Endothelial cell of umbilical vein (primary cell): ENCODE results near the gene LRIG1. TPM values are rescaled to one million over a fixed set of nuclear protein-coding genes. Genes with fewer than 3 reads are reported as not detected.

Source experiments
- BruUV-seq: library from RNA; stranded (reverse); fragments of 400-500 nt; replicated peaks from 2 replicates; lab custom pipeline; 2021; lab: Mats Ljungman, UMichigan
- CTCF ChIA-PET: fragments of 300-600, 350-600 bp; sonication (Branson Sonifier 250); formaldehyde crosslinking; loops from one replicate; lab custom pipeline; 2021; ENCODE audit warnings: antibody characterized with exemption, inconsistent platforms; lab: Charles Lee
- POLR2A ChIA-PET: fragments of 300-600, 350-600 bp; sonication (Branson Sonifier 250); formaldehyde crosslinking; loops from one replicate; lab custom pipeline; 2021; ENCODE audit warnings: antibody characterized with exemption, inconsistent platforms; lab: Charles Lee
- DNase-seq: peaks from one replicate; pipeline ENCODE4 v3.0.0-alpha.2; 2011; ENCODE audit warnings: low read depth, low spot score
- FAIRE-seq: peaks from 2 replicates; lab custom pipeline; 2011; peaks lifted over from hg19 to GRCh38; lab: Jason Lieb, UNC
- H2AFZ ChIP-seq: 2 replicates; pipeline ENCODE4 v1.6.0; 2012; ENCODE audit warnings: low read depth, low read length, control low read depth, inconsistent platforms
- H3K27ac ChIP-seq: 2 replicates; pipeline ENCODE4 v1.5.1; 2011; ENCODE audit warnings: low read depth, mild to moderate bottlenecking, control low read depth, low read length, moderate library complexity; ENCODE audit not compliant: insufficient read depth
- H3K27me3 ChIP-seq, 2 experiments: 2 replicates each; pipeline versions ENCODE4 v1.6.0 to v1.6.1; 2011; ENCODE audit warnings: low read length in 2 of 2, mixed read lengths in 1 of 2; ENCODE audit not compliant: control insufficient read depth in 2 of 2, insufficient read depth in 2 of 2
- H3K36me3 ChIP-seq, 2 experiments: 2 replicates in 1 of 2; 3 replicates in 1 of 2; pipeline ENCODE4 v1.5.1; 2011; ENCODE audit warnings: low read length in 2 of 2, mild to moderate bottlenecking in 1 of 2, moderate library complexity in 1 of 2; ENCODE audit not compliant: control insufficient read depth in 2 of 2, insufficient read depth in 2 of 2; ENCODE audit errors: extremely low read depth in 1 of 2
- H3K4me1 ChIP-seq: 3 replicates; pipeline ENCODE4 v1.5.1; 2011; ENCODE audit warnings: mild to moderate bottlenecking, low read length; ENCODE audit not compliant: control insufficient read depth, insufficient read depth; ENCODE audit errors: extremely low read depth
- H3K4me2 ChIP-seq: 2 replicates; pipeline ENCODE4 v1.6.1; 2011; ENCODE audit warnings: low read length, control low read depth, mixed read lengths; ENCODE audit not compliant: insufficient read depth
- H3K4me3 ChIP-seq, 3 experiments: fragments of 200-600 bp in 1 of 3; sonication (generic), shearing (Covaris generic) in 1 of 3; replicated peaks in 1 of 3; 2 replicates each; pipeline ENCODE4 v1.5.1; 2011 to 2016; ENCODE audit warnings: control low read depth in 3 of 3, low read length in 3 of 3, mild to moderate bottlenecking in 2 of 3, inconsistent platforms in 1 of 3, low read depth in 1 of 3, moderate library complexity in 1 of 3; ENCODE audit not compliant: insufficient read depth in 1 of 3
- H3K79me2 ChIP-seq: 2 replicates; pipeline ENCODE4 v1.6.0; 2012; ENCODE audit warnings: low read length, inconsistent platforms; ENCODE audit not compliant: control insufficient read depth, insufficient read depth
- H3K9ac ChIP-seq: replicated peaks from 2 replicates; pipeline ENCODE3; 2011; ENCODE audit warnings: low read length, control low read depth; ENCODE audit not compliant: insufficient read depth; ENCODE audit errors: extremely low read depth
- H3K9me1 ChIP-seq: replicated peaks from 3 replicates; pipeline ENCODE4 v1.6.0; 2011; ENCODE audit warnings: mild to moderate bottlenecking, low read length; ENCODE audit not compliant: control insufficient read depth, insufficient read depth; ENCODE audit errors: extremely low read depth
- H3K9me3 ChIP-seq: replicated peaks from 2 replicates; pipeline ENCODE4 v1.5.1; 2012; ENCODE audit warnings: low read length, inconsistent platforms; ENCODE audit not compliant: control insufficient read depth, insufficient read depth
- H4K20me1 ChIP-seq: replicated peaks from 2 replicates; pipeline ENCODE3; 2011; ENCODE audit warnings: mild to moderate bottlenecking, low read length; ENCODE audit not compliant: control insufficient read depth, insufficient read depth; ENCODE audit errors: extremely low read depth
- EZH2 ChIP-seq: IDR thresholded peaks from 2 replicates; pipeline ENCODE4 v1.6.1; 2012; ENCODE audit warnings: borderline replicate concordance, low read depth, mild to moderate bottlenecking, moderate library complexity, low read length, inconsistent platforms; ENCODE audit not compliant: severe bottlenecking
- FOS ChIP-seq: IDR thresholded peaks from 2 replicates; pipeline ENCODE4 v1.6.1; 2011; ENCODE audit warnings: mild to moderate bottlenecking, low read length, moderate library complexity, borderline replicate concordance; ENCODE audit not compliant: insufficient read depth
- GATA2 ChIP-seq: IDR thresholded peaks from 2 replicates; pipeline ENCODE4 v1.7.0; 2011; ENCODE audit warnings: low read depth, mild to moderate bottlenecking, moderate library complexity, mixed read lengths, low read length; ENCODE audit not compliant: insufficient read length, insufficient read depth
- JUN ChIP-seq: IDR thresholded peaks from 2 replicates; pipeline ENCODE4 v1.6.1; 2011; ENCODE audit warnings: borderline replicate concordance, low read depth; ENCODE audit not compliant: insufficient read length, insufficient read depth
- MYC ChIP-seq: IDR thresholded peaks from one replicate; pipeline ENCODE4 v1.6.1; 2011; ENCODE audit warnings: mild to moderate bottlenecking, low read depth, low read length
- POLR2A ChIP-seq: IDR thresholded peaks from 2 replicates; pipeline ENCODE4 v1.6.1; 2012; ENCODE audit warnings: low read depth, mild to moderate bottlenecking, control low read depth, low read length
- POLR2AphosphoS5 ChIP-seq: IDR thresholded peaks from 2 replicates; pipeline ENCODE4 v1.6.1; 2012; ENCODE audit warnings: low read depth, mild to moderate bottlenecking, control low read depth, low read length, moderate library complexity; ENCODE audit not compliant: insufficient read depth
- dilution Hi-C: fragments of 300-500 bp; cut with MboI; formaldehyde crosslinking; loops from one replicate; pipeline ENCODE4 v1.15.0; 2019; ENCODE audit warnings: low sequenced_read_pairs; ENCODE audit not compliant: extremely low pct_ligation_motif_present
- intact Hi-C: fragments of 100-400 bp; cut with micrococcal nuclease; formaldehyde crosslinking; loops from one replicate; pipeline ENCODE4 v1.10.0; 2022
- polyA plus RNA-seq, 4 experiments: library from polyadenylated mRNA; depleted of rRNA in 3 of 4; stranded (reverse) in 3 of 4; unstranded in 1 of 4; fragments of >200 nt; gene quantifications; 2 replicates each; pipeline versions ENCODE4 v1.2.1 to v1.2.3, GENCODE V29; 2011 to 2012; ENCODE audit warnings: missing spikeins in 1 of 4
- total RNA-seq: library from RNA; stranded (reverse); gene quantifications from 2 replicates; pipeline ENCODE4 v1.2.3, GENCODE V29; 2021
- TF ChIP-seq, protein P1 (sequence below), 2 donors: IDR thresholded peaks; 1 replicate in 1 of 2; 2 replicates in 1 of 2; pipeline ENCODE4 v1.5.1; 2011; ENCODE audit warnings: low read length in 2 of 2, mild to moderate bottlenecking in 2 of 2, moderate library complexity in 2 of 2, control low read depth in 1 of 2, inconsistent platforms in 1 of 2, low read depth in 1 of 2; ENCODE audit not compliant: insufficient read depth in 1 of 2; ENCODE audit errors: extremely low read depth in 1 of 2
- TF ChIP-seq, protein P2 (sequence below): IDR thresholded peaks from 2 replicates; pipeline ENCODE4 v1.6.1; 2011; ENCODE audit not compliant: insufficient read depth, insufficient read length

Gene LRIG1
- total and polyA plus RNA-seq, 2 donors (not counting 3 experiments of a cell fraction or from before 2014, with no cell fraction given) = 50.3 to 52.2 TPM

DNA sequence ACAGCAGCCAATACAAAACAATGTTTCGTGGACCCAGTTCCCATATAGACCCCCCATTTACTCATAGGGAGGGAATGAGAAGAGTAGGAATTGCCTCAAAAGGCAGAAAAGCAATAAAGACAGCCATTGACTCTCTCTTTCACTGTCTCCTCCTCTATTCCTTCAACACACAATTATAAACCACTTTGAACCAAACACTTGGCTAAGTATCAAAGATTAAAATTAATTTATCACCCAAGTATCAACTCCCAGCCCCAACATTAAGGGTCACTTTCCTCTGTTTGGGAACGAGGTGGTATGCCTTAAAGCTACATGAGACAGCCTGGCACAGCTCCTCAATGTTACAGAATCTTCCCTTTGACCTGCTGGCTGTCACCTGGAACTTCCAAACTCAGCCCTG lies 16.4 kb upstream of the LRIG1 start:
- TF ChIP-seq MYC (no peak), EZH2 (no peak), POLR2A (no peak), POLR2AphosphoS5 (no peak)
- TF ChIP-seq, protein P1, sequence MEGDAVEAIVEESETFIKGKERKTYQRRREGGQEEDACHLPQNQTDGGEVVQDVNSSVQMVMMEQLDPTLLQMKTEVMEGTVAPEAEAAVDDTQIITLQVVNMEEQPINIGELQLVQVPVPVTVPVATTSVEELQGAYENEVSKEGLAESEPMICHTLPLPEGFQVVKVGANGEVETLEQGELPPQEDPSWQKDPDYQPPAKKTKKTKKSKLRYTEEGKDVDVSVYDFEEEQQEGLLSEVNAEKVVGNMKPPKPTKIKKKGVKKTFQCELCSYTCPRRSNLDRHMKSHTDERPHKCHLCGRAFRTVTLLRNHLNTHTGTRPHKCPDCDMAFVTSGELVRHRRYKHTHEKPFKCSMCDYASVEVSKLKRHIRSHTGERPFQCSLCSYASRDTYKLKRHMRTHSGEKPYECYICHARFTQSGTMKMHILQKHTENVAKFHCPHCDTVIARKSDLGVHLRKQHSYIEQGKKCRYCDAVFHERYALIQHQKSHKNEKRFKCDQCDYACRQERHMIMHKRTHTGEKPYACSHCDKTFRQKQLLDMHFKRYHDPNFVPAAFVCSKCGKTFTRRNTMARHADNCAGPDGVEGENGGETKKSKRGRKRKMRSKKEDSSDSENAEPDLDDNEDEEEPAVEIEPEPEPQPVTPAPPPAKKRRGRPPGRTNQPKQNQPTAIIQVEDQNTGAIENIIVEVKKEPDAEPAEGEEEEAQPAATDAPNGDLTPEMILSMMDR (IDR thresholded peaks at IDR 0.05; ENCODE audit: extremely low read depth in 1 of 2, insufficient read depth in 1 of 2, low read depth in 1 of 2, low read length in 2 of 2) = no peak
- BruUV-seq = no TSS peak
- Histone ChIP-seq H3K9ac (no peak overlapping the region), H3K27ac (no peak overlapping the region), H3K4me2 (no peak overlapping the region), H3K4me3 (no peak overlapping the region), H2AFZ (no peak overlapping the region), H3K9me1 (no peaks in the 10 kb centered on the region), H3K79me2 (no peaks in the 10 kb centered on the region), H3K9me3 (no peaks in the 10 kb centered on the region), H3K4me1 (no peaks in the 10 kb centered on the region), H3K27me3 (peaks cover 8 to 10% of the 10 kb centered on the region in 2 experiments), H4K20me1 (no peaks in the 10 kb centered on the region), H3K36me3 (no peaks in the 10 kb centered on the region)
- CTCF ChIA-PET = no interaction called here
- dilution Hi-C loops (no loop called here), intact Hi-C loops (no loop called here)
- DNase-seq = no peak
- POLR2A ChIA-PET = no interaction called here
- FAIRE-seq = no peak

DNA sequence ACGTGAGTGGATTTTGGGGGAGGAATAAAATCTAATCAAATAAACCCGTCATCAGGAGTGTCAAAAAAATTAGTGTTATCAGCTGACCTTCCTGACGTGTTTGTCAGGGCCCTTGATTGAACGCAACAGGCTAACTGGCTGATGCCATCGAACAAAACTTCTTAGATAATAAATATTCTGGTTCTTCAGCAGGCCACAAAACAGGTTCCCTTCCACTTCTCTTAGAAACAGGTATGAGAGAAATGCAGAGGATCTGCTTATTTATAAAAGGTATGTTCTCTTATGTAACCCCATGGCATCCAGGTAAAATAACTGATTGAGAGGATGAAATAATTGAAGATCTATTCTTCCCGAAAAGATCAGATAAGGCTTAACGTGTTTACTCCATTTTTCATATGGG lies 7.6 kb upstream of the LRIG1 start:
- CTCF ChIA-PET = interaction anchor here (1.3 kb wide), 1 partner anchor 17 kb away, joined by 3 read pairs; no protein-coding TSS in a partner anchor
- BruUV-seq = no TSS peak
- intact Hi-C loops = no loop called here

More for the DNA sequence above, 7.6 kb upstream of the LRIG1 start:
- no peaks in the 10 kb centered on the region for H3K4me1 ChIP-seq
- dilution Hi-C loops = no loop called here
- no peak overlapping the region for H3K4me3 ChIP-seq
- H2AFZ ChIP-seq = no peak overlapping the region
- H3K9me3 ChIP-seq = no peaks in the 10 kb centered on the region
- DNase-seq (no peak), FAIRE-seq (no peak)
- H3K79me2 ChIP-seq = no peaks in the 10 kb centered on the region
- POLR2A ChIA-PET = no interaction called here
- H3K4me2 ChIP-seq = no peak overlapping the region
- H3K9me1 ChIP-seq = no peaks in the 10 kb centered on the region
- H4K20me1 ChIP-seq = no peaks in the 10 kb centered on the region
- H3K9ac ChIP-seq = no peak overlapping the region
- TF ChIP-seq POLR2A = no peak
- TF ChIP-seq, protein P1 (IDR thresholded peaks at IDR 0.05; ENCODE audit: extremely low read depth in 1 of 2, insufficient read depth in 1 of 2, low read depth in 1 of 2, low read length in 2 of 2) = no peak
- no peak for TF ChIP-seq MYC
- TF ChIP-seq EZH2 = no peak
- no peak for TF ChIP-seq GATA2
- TF ChIP-seq JUN = no peak
- TF ChIP-seq, protein P2, sequence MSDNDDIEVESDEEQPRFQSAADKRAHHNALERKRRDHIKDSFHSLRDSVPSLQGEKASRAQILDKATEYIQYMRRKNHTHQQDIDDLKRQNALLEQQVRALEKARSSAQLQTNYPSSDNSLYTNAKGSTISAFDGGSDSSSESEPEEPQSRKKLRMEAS = no peak
- TF ChIP-seq FOS = no peak
- no peak for TF ChIP-seq POLR2AphosphoS5
- H3K27me3 ChIP-seq = peaks cover 13 to 21% of the 10 kb centered on the region in 2 experiments
- no peaks in the 10 kb centered on the region for H3K36me3 ChIP-seq
- no peak overlapping the region for H3K27ac ChIP-seq
